RWPE2 (cell line): ENCODE measurements around the gene IRF2.
A peak's percentile ranks its signal among the peaks of the same experiment; 100 is the strongest.

Source experiments
- ATAC-seq: fragments of 200-7000 bp; cut with Tn5 transposase; 3 replicates; pipeline ENCODE4 v1.9.1; 2021; ENCODE audit warnings: low read depth
- DNase-seq: peaks from one replicate; pipeline ENCODE4 v3.0.0-alpha.2; 2020; ENCODE audit warnings: low spot score
- H3K27ac ChIP-seq: fragments of 450-650 bp; 2 replicates; pipeline ENCODE4 v1.5.1; 2017; ENCODE audit warnings: mild to moderate bottlenecking; ENCODE audit not compliant: poor library complexity, severe bottlenecking
- H3K27me3 ChIP-seq: fragments of 250-450 bp; sonication (Bioruptor Pico); 2 replicates; pipeline ENCODE4 v1.5.1; 2021; ENCODE audit warnings: mild to moderate bottlenecking, moderate library complexity; ENCODE audit not compliant: insufficient read depth, poor library complexity, severe bottlenecking
- H3K36me3 ChIP-seq: fragments of 250-450 bp; sonication (Bioruptor Pico); 2 replicates; pipeline ENCODE4 v1.5.1; 2020; ENCODE audit warnings: low read depth, mild to moderate bottlenecking, moderate library complexity
- H3K4me1 ChIP-seq: fragments of 250-450 bp; sonication (Bioruptor Pico); 2 replicates; pipeline ENCODE4 v1.5.1; 2021; ENCODE audit warnings: mild to moderate bottlenecking, moderate library complexity; ENCODE audit not compliant: insufficient read depth, poor library complexity, severe bottlenecking
- H3K4me3 ChIP-seq: fragments of 250-450 bp; sonication (Bioruptor Pico); 2 replicates; pipeline ENCODE4 v1.5.1; 2021; ENCODE audit warnings: mild to moderate bottlenecking, moderate library complexity; ENCODE audit not compliant: severe bottlenecking
- H3K9me3 ChIP-seq: fragments of 250-450 bp; sonication (Bioruptor Pico); 2 replicates; pipeline ENCODE4 v1.5.1; 2021; ENCODE audit warnings: mild to moderate bottlenecking, moderate library complexity; ENCODE audit not compliant: severe bottlenecking
- TF ChIP-seq, protein P1 (sequence below): fragments of 450-650 bp; IDR thresholded peaks from one replicate; pipeline ENCODE4 v1.5.1; 2017; ENCODE audit warnings: mild to moderate bottlenecking, moderate library complexity; ENCODE audit not compliant: poor library complexity, severe bottlenecking

The IRF2 gene

GRCh38 chr4:184510401-184510800 lies 36.1 kb upstream of the IRF2 start:
- Histone ChIP-seq H3K4me1 (no peaks in the 10 kb centered on the region), H3K9me3 (no peaks in the 10 kb centered on the region), H3K36me3 (no peaks in the 10 kb centered on the region), H3K27ac (no peak overlapping the region), H3K27me3 (no peaks in the 10 kb centered on the region), H3K4me3 (no peak overlapping the region)
- DNase-seq (no peak), ATAC-seq (no peak)
- TF ChIP-seq, protein P1, sequence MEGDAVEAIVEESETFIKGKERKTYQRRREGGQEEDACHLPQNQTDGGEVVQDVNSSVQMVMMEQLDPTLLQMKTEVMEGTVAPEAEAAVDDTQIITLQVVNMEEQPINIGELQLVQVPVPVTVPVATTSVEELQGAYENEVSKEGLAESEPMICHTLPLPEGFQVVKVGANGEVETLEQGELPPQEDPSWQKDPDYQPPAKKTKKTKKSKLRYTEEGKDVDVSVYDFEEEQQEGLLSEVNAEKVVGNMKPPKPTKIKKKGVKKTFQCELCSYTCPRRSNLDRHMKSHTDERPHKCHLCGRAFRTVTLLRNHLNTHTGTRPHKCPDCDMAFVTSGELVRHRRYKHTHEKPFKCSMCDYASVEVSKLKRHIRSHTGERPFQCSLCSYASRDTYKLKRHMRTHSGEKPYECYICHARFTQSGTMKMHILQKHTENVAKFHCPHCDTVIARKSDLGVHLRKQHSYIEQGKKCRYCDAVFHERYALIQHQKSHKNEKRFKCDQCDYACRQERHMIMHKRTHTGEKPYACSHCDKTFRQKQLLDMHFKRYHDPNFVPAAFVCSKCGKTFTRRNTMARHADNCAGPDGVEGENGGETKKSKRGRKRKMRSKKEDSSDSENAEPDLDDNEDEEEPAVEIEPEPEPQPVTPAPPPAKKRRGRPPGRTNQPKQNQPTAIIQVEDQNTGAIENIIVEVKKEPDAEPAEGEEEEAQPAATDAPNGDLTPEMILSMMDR: no peak

DNA sequence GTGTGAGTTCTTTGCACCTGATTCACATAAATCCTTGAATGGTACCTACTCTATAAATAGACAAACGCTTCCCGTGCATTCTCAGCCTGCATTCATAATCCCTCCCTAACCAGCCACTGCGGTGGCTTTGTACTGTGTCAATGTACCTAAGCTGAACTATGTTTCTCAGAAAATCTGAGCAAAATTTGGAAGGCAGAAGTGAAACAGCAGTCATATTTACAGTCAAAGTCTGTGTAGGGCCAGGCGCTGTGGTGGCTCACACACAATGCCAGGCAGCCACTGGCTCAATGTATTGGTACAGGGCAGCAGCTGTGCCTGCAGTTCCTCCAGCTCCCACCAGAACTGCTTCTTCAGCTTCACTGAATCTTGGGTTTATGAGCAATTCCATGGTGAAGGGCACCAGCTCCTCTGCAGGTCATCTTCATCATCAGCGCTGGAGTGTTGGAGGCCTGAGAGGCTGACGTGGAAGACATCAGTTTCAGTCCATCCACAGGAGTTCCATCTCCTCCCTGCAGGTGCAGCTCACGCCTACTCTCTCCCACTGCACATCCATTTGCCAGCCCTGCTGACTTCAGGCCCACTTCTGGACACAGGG lies 32.3 kb upstream of the IRF2 start:
- no peaks in the 10 kb centered on the region for H3K4me1 ChIP-seq
- no peak overlapping the region for H3K4me3 ChIP-seq
- ATAC-seq (peak; percentile 61; the same call in 2 of the 3 replicates), DNase-seq (no peak)
- H3K36me3 ChIP-seq: no peaks in the 10 kb centered on the region
- H3K9me3 ChIP-seq: no peaks in the 10 kb centered on the region
- TF ChIP-seq, protein P1: no peak
- no peak overlapping the region for H3K27ac ChIP-seq
- H3K27me3 ChIP-seq: no peaks in the 10 kb centered on the region

DNA sequence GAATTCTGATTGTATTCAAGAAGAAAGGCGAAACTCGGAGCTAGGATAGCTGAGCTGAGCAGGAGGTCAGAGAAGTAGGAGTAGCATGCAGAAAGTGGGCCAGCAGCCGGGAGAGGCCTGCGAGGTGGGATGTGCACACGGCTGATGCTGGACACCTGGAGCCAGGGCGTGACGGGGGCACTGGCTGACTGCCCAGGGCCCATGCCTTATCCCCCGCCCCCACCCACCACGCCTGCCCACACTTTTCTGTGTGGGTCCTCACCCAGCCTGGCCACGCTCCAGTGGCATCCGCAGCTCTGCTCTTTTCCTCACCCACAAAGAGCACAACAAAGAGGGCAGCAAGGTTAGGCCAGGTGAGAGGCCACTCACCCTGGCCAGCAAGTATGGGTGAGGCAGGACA lies 30.0 kb upstream of the IRF2 start:
- no peaks in the 10 kb centered on the region for H3K4me1 ChIP-seq
- TF ChIP-seq, protein P1: no peak
- DNase-seq (no peak), ATAC-seq (no peak)
- no peak overlapping the region for H3K4me3 ChIP-seq
- no peak overlapping the region for H3K27ac ChIP-seq
- no peaks in the 10 kb centered on the region for H3K9me3 ChIP-seq
- H3K27me3 ChIP-seq: no peaks in the 10 kb centered on the region
- no peaks in the 10 kb centered on the region for H3K36me3 ChIP-seq

DNA sequence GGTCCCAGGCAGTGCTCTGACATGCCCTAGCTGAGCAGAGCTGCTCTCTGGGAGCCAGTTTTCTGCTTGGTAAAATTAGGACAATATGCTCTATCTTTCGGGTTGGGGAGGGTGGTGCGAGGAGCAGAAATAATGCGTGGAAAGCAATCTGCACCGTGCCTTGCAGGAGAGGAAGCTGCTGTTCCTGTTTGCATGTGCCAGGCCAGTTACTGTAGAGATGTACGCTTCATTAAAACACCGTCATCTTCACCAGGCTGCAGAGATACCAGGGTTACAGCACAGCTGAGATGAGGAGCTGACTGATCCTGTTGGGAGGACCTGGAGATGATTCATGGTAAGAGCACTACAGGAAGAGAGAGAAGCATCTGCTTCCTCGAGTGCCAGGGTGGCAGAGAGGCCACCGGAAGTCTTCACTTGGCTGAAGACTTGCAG lies 29.5 kb upstream of the IRF2 start:
- H3K36me3 ChIP-seq: no peaks in the 10 kb centered on the region

More for the DNA sequence above, 29.5 kb upstream of the IRF2 start:
- H3K9me3 ChIP-seq: no peaks in the 10 kb centered on the region
- H3K4me3 ChIP-seq: no peak overlapping the region
- DNase-seq (no peak), ATAC-seq (peak; percentile 49; the same call in 2 of the 3 replicates)
- H3K27ac ChIP-seq: no peak overlapping the region
- TF ChIP-seq, protein P1: no peak
- H3K27me3 ChIP-seq: no peaks in the 10 kb centered on the region
- H3K4me1 ChIP-seq: no peaks in the 10 kb centered on the region
